Limb (tissue), 2 donors: ENCODE measurements around the gene ASB6.
"Not testable (repeated sequence)": the region's sequence is repeated elsewhere in the genome, so short reads cannot be mapped to it uniquely, and the experiment has no call there.

Experiments used
- DNase-seq, 2 donors: peaks; one replicate each; pipeline ENCODE4 v3.0.0-alpha.2; 2016; ENCODE audit errors: extremely low spot score in 2 of 2

The ASB6 gene

GRCh38 chr9:129667850-129668249 is 25.9 kb upstream of the ASB6 start:
- no peak for DNase-seq

DNA sequence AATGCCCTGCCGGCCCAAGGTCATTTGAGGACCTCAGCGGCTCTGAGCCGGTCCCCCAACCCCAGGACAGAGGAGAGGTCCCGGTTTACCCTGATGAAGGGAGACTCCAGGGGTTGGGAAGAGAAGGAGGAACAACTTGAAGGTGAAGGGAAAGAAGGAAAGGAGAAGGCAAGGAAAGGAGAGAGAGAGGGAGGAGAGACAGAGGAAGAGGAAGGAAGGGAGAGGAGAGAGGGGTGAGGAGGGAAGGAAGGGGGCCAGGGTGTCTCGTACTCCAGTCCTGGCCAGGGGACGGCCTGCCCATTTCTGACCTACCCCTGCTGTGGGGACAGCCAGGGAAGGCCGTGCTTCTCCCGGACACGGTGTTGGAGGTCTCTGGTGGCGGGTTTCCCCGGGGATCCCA is 25.4 kb upstream of the ASB6 start:
- DNase-seq, result no peak

- no peak for DNase-seq
Measured at GRCh38 chr9:129666575-129666974, 24.6 kb upstream of the ASB6 start.

GRCh38 chr9:129665814-129666520 is 24.0 kb upstream of the ASB6 start:
- DNase-seq, result peak in 1 of 2 donors; percentile 46

- peak; percentile 63 to 79 for DNase-seq
Measured at GRCh38 chr9:129665389-129665775, 23.4 kb upstream of the ASB6 start, which contains the start of gene PRRX2. Gene PRRX2 (plus strand): TSS chr9:129665647. CDS start chr9:129665868, 221 bp downstream.

DNA sequence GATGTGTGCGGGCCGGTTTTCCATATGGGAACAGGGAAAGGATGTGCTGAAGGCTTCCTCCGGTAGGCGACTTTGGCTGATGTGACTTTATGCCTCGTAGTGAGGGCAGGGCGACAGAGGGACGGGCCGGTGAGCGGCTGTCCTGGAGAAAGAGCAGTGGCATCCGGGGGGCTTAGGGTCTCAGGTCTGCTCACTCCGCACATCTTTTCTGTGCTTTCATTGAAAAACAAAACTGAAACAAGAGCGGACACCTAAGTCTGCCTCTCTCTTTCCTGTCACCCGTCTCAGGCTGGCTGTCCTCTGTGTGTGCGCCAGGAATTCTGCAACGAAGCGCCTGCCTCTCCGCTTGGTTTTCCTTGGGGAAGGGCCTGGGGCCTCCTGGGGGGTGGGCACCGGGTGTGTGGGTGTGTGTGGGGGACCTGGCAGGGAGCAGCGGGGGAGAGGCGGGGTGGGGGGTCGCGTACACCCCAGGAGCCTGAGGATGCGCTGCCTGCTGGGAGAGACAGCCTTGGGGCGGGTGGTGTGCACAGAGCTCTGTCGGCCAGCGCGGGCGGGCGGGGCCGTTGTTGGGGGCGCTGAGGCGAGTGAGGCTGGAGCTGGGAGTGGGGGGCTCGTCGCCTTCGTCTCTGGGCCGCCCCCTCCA is 22.9 kb upstream of the ASB6 start:
- no peak for DNase-seq

- not testable (repeated sequence) for DNase-seq
Measured at GRCh38 chr9:129662239-129662638, 20.3 kb upstream of the ASB6 start.

DNA sequence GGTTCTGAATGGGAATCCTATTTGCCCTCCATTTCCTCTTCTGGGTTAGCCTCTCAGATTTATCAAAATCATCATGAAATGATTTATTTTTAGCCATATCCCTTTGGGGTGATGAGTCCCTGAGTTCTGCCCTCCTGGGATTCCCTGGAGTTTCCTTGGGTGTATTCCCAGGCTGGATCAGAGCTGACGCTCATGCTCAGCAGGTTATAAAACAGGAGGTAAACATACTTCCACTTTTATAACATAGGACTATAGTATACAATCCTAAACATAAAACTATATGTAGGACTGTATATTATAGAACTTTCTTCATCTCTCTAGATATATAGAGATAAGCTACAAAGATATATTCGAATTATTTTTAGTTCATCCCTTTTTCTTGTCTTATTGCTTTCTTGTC is 19.1 kb upstream of the ASB6 start:
- DNase-seq, result no peak

DNA sequence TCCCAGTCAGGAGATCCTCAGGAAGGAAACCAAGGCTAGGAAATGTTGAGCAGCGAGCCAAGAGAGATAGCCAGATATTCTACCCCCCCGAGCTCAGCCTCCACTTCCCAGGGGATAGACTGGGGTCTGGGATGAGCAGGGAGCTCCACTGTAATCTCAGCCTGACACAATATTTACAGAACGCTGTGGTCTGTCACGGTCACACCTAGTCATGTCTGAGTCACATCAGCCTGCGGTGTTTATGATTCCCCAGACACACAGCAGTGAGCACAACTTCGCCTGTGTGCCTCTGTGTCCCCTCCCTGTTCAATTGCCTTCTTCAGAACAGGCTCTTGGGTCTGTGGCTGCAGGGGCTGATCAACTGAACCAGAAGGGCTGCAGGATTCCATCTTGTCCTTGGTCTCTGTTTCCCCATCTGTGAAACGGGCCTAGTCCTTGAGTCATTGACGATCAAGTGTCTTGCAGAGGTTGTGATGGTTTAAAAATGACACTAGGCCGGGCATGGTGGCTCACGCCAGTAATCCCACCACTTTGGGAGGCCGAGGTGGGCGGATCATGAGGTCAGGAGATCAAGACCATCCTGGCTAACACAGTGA is 14.9 kb upstream of the ASB6 start:
- no peak for DNase-seq

GRCh38 chr9:129655696-129656095 is 13.7 kb upstream of the ASB6 start:
- DNase-seq, result no peak

GRCh38 chr9:129655154-129655553 is 13.2 kb upstream of the ASB6 start:
- no peak for DNase-seq

- no peak for DNase-seq
Measured at GRCh38 chr9:129654554-129655040, 12.6 kb upstream of the ASB6 start.

- no peak for DNase-seq
Measured at GRCh38 chr9:129653823-129654553, 12.0 kb upstream of the ASB6 start.

GRCh38 chr9:129650680-129651235 is 8.8 kb upstream of the ASB6 start:
- no peak for DNase-seq

- peak in 1 of 2 donors; percentile 56 for DNase-seq
Measured at GRCh38 chr9:129649726-129650679, 8.1 kb upstream of the ASB6 start.

DNA sequence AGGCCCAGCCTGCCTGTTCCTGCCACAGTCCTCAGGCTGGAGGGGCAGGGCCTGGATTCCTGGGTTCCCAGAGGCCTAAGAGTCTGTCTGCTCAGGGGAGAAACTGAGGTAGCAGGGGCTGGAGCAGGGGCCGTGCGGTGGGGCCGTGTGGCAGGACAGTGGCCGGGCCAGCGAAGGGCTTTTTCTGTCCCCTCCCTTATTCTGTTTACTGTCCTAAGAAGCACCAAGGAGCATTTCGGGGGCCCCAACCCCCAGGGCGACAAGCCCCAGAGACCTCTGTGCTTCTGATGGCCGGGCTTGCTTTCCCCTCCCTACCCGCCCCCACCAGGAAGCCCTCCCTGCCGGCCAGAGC is 6.8 kb upstream of the ASB6 start:
- DNase-seq, result no peak

DNA sequence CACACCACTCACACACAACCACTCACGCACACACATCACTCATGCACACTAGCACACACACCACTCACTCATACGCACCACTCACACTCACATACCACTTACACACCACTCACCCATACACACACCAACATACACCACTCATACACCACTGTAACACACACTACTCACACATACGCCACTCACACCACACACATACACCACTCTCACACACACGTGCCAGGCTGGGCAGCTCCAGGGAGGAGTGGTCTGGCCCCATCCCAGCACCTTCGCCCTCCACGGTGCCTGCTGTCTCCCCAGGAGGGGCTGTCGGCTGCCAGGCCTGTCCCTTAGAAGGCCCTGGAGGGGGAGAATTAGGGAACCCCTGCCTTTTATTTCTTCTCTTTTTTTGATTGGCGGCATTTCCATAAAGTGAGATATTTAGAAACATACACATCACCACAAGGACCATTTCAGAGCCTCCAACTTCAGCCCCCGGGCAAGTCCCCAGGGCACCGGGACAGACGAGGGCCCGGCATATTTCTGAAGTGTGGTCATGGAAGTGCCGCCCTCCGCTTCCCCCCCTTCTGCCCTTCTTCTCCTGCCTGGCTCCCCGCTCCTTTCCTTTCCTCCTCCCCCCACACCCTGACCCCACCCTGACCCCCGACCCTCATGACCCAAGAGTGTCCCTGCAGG is 6.3 kb upstream of the ASB6 start:
- DNase-seq, result no peak

- DNase-seq, result no peak
Measured at GRCh38 chr9:129647635-129648034, 5.7 kb upstream of the ASB6 start.

DNA sequence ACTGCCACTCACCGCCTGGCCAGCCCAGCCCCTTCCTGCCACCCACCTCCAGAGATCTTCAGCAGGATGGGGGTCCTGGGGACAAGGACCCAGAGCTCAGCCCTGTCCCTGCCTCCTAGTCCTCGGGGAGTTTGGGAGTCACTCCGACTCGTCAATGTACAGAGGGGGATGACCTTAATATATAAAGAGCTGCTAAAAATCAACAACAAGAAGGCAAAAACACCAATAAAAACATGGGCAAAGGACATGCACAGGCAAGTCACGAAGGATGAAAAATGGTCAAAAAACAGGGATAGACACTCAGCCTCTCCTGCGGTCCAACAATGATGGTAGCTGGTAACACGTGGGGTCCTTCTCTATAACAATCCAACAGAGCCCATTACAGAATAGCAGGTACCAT is 4.7 kb upstream of the ASB6 start:
- DNase-seq, result no peak

GRCh38 chr9:129646252-129646651 is 4.3 kb upstream of the ASB6 start:
- DNase-seq, result no peak
